HCT116 (cell line): ENCODE results near the gene ATCAY.

ENCODE experiments used
- EZH2 ChIP-seq: fragments of 200-600 bp; sonication (generic); IDR thresholded peaks from 2 replicates; pipeline ENCODE4 v1.6.1; 2017; ENCODE audit warnings: antibody characterized with exemption, mixed run types
- JUND ChIP-seq: IDR thresholded peaks from 2 replicates; pipeline ENCODE4 v1.6.1; 2012
- POLR2A ChIP-seq: IDR thresholded peaks from 2 replicates; pipeline ENCODE4 v1.7.0; 2011; ENCODE audit warnings: borderline replicate concordance; ENCODE audit not compliant: insufficient read depth, insufficient read length; ENCODE audit errors: extremely low read depth
- POLR2AphosphoS5 ChIP-seq: IDR thresholded peaks from 2 replicates; pipeline ENCODE4 v1.6.1; 2011; ENCODE audit warnings: mild to moderate bottlenecking, low read depth, low read length, moderate library complexity
- YY1 ChIP-seq: IDR thresholded peaks from 2 replicates; pipeline ENCODE4 v1.6.1; 2011; ENCODE audit warnings: low read length, low read depth, moderate library complexity, mild to moderate bottlenecking; ENCODE audit not compliant: insufficient replicate concordance; ENCODE audit errors: extremely low read depth
- ZNF274 ChIP-seq: fragments of 200-500 bp; sonication (Bioruptor generic); IDR thresholded peaks from 2 replicates; pipeline ENCODE4 v1.6.1; 2014; ENCODE audit warnings: mild to moderate bottlenecking, low read depth, low read length, inconsistent platforms
- TF ChIP-seq, protein P1 (sequence below), 3 experiments: fragments of 200-600 bp in 1 of 3; sonication (generic) in 1 of 3; IDR thresholded peaks in 2 of 3; conservative IDR thresholded peaks in 1 of 3; 2 replicates each; pipeline ENCODE4 v1.5.1; 2012 to 2017; ENCODE audit warnings: low read depth in 2 of 3, low read length in 2 of 3, antibody characterized with exemption in 1 of 3, borderline replicate concordance in 1 of 3, control low read depth in 1 of 3, mild to moderate bottlenecking in 1 of 3, mixed read lengths in 1 of 3, mixed run types in 1 of 3, moderate library complexity in 1 of 3; ENCODE audit not compliant: insufficient read depth in 1 of 3

DNA sequence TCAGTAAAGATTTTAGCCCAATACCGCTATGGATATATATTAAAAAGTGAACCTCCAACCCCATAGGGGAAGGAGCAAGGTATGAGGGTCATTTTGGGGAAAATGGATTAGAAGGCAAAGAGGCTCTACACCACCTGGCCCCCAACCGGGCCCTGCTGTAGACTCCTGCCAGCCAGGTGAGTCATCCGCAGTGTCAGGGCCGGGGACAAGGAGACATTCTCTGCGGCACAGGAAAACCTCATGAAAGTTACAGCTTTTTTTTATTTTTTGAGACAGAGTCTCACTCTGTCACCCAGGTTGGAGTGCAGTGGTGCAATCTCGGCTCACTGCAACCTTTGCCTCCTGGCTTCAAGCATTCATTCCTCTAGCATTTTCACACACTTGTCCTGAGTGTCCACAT is 43.6 kb upstream of the ATCAY start:
- TF ChIP-seq, protein P1, sequence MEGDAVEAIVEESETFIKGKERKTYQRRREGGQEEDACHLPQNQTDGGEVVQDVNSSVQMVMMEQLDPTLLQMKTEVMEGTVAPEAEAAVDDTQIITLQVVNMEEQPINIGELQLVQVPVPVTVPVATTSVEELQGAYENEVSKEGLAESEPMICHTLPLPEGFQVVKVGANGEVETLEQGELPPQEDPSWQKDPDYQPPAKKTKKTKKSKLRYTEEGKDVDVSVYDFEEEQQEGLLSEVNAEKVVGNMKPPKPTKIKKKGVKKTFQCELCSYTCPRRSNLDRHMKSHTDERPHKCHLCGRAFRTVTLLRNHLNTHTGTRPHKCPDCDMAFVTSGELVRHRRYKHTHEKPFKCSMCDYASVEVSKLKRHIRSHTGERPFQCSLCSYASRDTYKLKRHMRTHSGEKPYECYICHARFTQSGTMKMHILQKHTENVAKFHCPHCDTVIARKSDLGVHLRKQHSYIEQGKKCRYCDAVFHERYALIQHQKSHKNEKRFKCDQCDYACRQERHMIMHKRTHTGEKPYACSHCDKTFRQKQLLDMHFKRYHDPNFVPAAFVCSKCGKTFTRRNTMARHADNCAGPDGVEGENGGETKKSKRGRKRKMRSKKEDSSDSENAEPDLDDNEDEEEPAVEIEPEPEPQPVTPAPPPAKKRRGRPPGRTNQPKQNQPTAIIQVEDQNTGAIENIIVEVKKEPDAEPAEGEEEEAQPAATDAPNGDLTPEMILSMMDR (IDR thresholded peaks at IDR 0.05 in 2 of 3, conservative IDR thresholded peaks at IDR 0.05 in 1 of 3; ENCODE audit: borderline replicate concordance in 1 of 3, insufficient read depth in 1 of 3, low read depth in 2 of 3, low read length in 2 of 3) = no peak
- no peak for TF ChIP-seq JUND
- TF ChIP-seq POLR2A = no peak
- no peak for TF ChIP-seq EZH2
- TF ChIP-seq POLR2AphosphoS5 = no peak
- no peak for TF ChIP-seq YY1
- TF ChIP-seq ZNF274 = no peak
